AG09319 (cell line): Measurements from ENCODE around the gene SYCE3.

ENCODE experiments used
- DNase-seq: peaks from one replicate; pipeline ENCODE4 v3.0.0-alpha.2; 2010; ENCODE audit warnings: low read depth; ENCODE audit errors: extremely low read depth
- CTCF ChIP-seq: IDR thresholded peaks from 2 replicates; pipeline ENCODE4 v1.5.1; 2011; ENCODE audit warnings: low read depth, mild to moderate bottlenecking, inconsistent platforms, low read length, moderate library complexity

SYCE3 gene

GRCh38 chr22:50603511-50604255, 41.0 kb upstream of the SYCE3 start:
- DNase-seq, result no peak
- TF ChIP-seq CTCF, result no peak

GRCh38 chr22:50602338-50602700, 39.6 kb upstream of the SYCE3 start:
- no peak for TF ChIP-seq CTCF

GRCh38 chr22:50601669-50602337, 39.1 kb upstream of the SYCE3 start:
- TF ChIP-seq CTCF, result no peak

More at GRCh38 chr22:50602338-50602700, 39.6 kb upstream of the SYCE3 start:
- DNase-seq, result no peak

GRCh38 chr22:50600967-50601668, 38.4 kb upstream of the SYCE3 start:
- TF ChIP-seq CTCF, result no peak
- DNase-seq, result no peak

More at GRCh38 chr22:50601669-50602337, 39.1 kb upstream of the SYCE3 start:
- no peak for DNase-seq

- DNase-seq, result no peak
- TF ChIP-seq CTCF, result no peak
Observed at GRCh38 chr22:50600538-50600937, 37.8 kb upstream of the SYCE3 start, which contains the start of gene MAPK8IP2. Gene MAPK8IP2 (plus strand): TSS chr22:50600793. CDS start chr22:50600819, 26 bp downstream.

GRCh38 chr22:50599816-50600455, 37.2 kb upstream of the SYCE3 start:
- no peak for TF ChIP-seq CTCF
- DNase-seq, result no peak
